Left lung (tissue), 10 donors: ENCODE data around the gene TMTC4. TPM values are rescaled to one million over a fixed set of nuclear protein-coding genes. Genes with fewer than 3 reads are reported as not detected.

Experiments used
- ATAC-seq: fragments of 200-7000 bp; cut with Tn5 transposase; one replicate; pipeline ENCODE4 v1.9.1; 2020; ENCODE audit warnings: moderate library complexity
- DNase-seq, 4 donors: peaks; one replicate each; pipeline ENCODE4 v3.0.0-alpha.2; 2013 to 2020
- H3K27ac ChIP-seq, 2 donors: fragments of 200-600 bp; sonication (generic) in 1 of 2; one replicate each; pipeline versions ENCODE4 v1.5.0 to v1.8.0; 2020 to 2021
- H3K27me3 ChIP-seq, 2 donors: fragments of 200-600 bp; sonication (generic) in 1 of 2; one replicate each; pipeline versions ENCODE4 v1.5.0 to v1.8.0; 2020 to 2021
- H3K36me3 ChIP-seq, 2 donors: fragments of 200-600 bp; sonication (generic) in 1 of 2; one replicate each; pipeline versions ENCODE4 v1.5.0 to v1.8.0; 2020 to 2021
- H3K4me1 ChIP-seq, 2 donors: fragments of 200-600 bp; one replicate each; pipeline ENCODE4 v1.8.0; 2021
- H3K4me3 ChIP-seq, 2 donors: fragments of 200-600 bp; sonication (generic) in 1 of 2; one replicate each; pipeline versions ENCODE4 v1.5.0 to v1.8.0; 2020 to 2021; ENCODE audit warnings: mild to moderate bottlenecking in 1 of 2
- H3K9me3 ChIP-seq, 2 donors: fragments of 200-600 bp; sonication (generic) in 1 of 2; one replicate each; pipeline versions ENCODE4 v1.5.0 to v1.8.0; 2020 to 2021
- intact Hi-C, 2 donors: fragments of 100-400 bp; cut with DNase I; formaldehyde crosslinking; loops; one replicate each; pipeline versions ENCODE4 v1.11.2 to v1.14.2; 2022
- polyA plus RNA-seq, 6 donors: library from polyadenylated mRNA; unstranded; fragments of 120-200 nt; gene quantifications; one replicate each; pipeline ENCODE4 v1.2.1, GENCODE V29; 2013; ENCODE audit not compliant: insufficient read length in 6 of 6
- total RNA-seq, 2 donors: library from RNA; stranded (reverse); fragmentation: NEBNext Ultra II Directional; extraction: Animal tissue kit (Norgen Biotek cat#: 25700); gene quantifications; one replicate each; pipeline ENCODE4 v1.2.1, GENCODE V29; 2021
- TF ChIP-seq, protein P1 (sequence below), 2 donors: fragments of 200-600 bp; sonication (generic) in 1 of 2; IDR thresholded peaks; one replicate each; pipeline versions ENCODE4 v1.5.0 to v1.8.0; 2021; ENCODE audit warnings: antibody characterized with exemption in 2 of 2
- donor health status: DM: no; HTN: yes; CAD: no.
- donor health status: DM: no; HTN: no; CAD: no.

The TMTC4 gene
- total and polyA plus RNA-seq, 8 donors: 13.7 to 30.2 (median 25.1) TPM

- TF ChIP-seq, protein P1, sequence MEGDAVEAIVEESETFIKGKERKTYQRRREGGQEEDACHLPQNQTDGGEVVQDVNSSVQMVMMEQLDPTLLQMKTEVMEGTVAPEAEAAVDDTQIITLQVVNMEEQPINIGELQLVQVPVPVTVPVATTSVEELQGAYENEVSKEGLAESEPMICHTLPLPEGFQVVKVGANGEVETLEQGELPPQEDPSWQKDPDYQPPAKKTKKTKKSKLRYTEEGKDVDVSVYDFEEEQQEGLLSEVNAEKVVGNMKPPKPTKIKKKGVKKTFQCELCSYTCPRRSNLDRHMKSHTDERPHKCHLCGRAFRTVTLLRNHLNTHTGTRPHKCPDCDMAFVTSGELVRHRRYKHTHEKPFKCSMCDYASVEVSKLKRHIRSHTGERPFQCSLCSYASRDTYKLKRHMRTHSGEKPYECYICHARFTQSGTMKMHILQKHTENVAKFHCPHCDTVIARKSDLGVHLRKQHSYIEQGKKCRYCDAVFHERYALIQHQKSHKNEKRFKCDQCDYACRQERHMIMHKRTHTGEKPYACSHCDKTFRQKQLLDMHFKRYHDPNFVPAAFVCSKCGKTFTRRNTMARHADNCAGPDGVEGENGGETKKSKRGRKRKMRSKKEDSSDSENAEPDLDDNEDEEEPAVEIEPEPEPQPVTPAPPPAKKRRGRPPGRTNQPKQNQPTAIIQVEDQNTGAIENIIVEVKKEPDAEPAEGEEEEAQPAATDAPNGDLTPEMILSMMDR (IDR thresholded peaks at IDR 0.05): peak in 1 of 2 donors; percentile 30
- intact Hi-C loops: no loop called here
- ATAC-seq (peak; percentile 97), DNase-seq (peak; percentile 95 to 100 (median 100))
- H3K27ac ChIP-seq: peak overlapping the region; percentile 82 to 85
- H3K4me1 ChIP-seq: peaks cover 6 to 16% of the 10 kb centered on the region in 2 donors
- H3K4me3 ChIP-seq: peak overlapping the region; percentile 70 to 78
- peaks cover 0 to 15% of the 10 kb centered on the region in 2 donors for H3K27me3 ChIP-seq
- no peaks in the 10 kb centered on the region for H3K9me3 ChIP-seq
- peaks cover 0 to 1% of the 10 kb centered on the region in 2 donors for H3K36me3 ChIP-seq
Measured at GRCh38 chr13:100674872-100675660, 471 bp upstream of the TMTC4 start.

DNA sequence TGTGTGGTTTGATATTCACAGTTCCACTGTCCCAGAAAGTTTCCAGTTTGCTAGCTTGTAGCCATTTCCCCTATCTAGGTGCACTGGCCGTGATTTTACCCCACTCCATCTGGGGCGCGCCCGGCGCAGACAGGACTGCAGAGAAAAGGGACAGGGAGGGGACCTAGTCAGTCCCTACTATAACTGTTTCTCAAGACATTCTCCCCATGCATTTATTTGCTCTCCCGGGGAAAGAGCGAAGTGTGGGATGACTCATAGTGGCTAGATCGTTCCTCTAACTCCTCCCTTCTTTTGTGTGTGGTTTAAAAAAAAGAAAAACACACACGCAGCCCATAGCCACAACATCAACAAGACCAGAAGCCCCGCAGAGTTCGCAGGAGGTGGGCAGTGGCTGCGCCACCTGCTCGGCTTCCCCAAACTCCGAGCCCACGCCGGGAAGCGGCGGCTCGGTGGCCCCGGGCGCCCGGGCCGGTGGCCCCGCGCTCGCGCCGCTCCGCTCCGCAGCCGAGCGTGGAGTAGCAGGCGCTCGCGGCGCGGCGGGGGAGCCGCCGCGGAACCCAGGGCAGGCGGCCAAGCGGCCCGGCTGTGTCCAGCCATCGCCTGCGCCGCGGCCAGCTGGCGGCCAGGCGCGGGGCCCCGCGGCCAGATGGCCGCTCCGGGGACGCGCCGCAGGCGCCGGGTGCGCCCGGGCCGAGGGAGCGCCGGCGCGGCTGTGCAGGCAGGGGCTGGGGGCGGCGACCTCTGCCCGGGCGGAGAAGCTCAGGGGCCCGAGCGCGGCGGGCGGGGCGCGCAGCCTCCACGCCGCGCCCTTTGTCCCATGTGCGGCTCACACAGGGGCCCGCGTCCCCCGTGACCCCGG lies 653 bp downstream of the TMTC4 start:
- Histone ChIP-seq H3K27me3 (peaks cover 0 to 15% of the 10 kb centered on the region in 2 donors), H3K36me3 (peaks cover 0 to 13% of the 10 kb centered on the region in 2 donors), H3K4me3 (peak overlapping the region; percentile 52 to 70), H3K9me3 (no peaks in the 10 kb centered on the region), H3K4me1 (peaks cover 6 to 16% of the 10 kb centered on the region in 2 donors), H3K27ac (peak overlapping the region; percentile 82 to 85)
- DNase-seq (peak in 3 of 4 donors; percentile 41 to 67 (median 49)), ATAC-seq (peak; percentile 52)
- intact Hi-C loops: no loop called here
- TF ChIP-seq, protein P1 (IDR thresholded peaks at IDR 0.05): no peak

DNA sequence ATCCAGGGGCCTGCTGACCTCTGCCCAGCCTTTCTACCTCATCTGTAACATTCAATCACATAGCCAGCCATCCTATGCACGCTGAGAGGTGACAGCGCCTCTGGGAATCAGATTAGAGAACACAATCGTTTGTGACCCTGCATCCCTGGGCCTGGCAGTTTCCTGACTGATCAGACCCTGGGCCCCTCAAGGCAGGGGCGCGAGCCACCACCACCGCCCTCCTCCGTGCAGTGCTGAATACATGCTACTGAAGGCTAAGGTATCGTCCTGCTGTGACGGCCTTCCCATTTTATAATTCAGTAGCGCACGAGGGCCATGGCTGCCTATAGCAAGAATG lies 1.3 kb downstream of the TMTC4 start:
- peak overlapping the region; percentile 24 to 70 for H3K4me3 ChIP-seq
- peaks cover 0 to 15% of the 10 kb centered on the region in 2 donors for H3K27me3 ChIP-seq
- peaks cover 0 to 16% of the 10 kb centered on the region in 2 donors for H3K36me3 ChIP-seq
- TF ChIP-seq, protein P1 (IDR thresholded peaks at IDR 0.05): no peak
- H3K27ac ChIP-seq: peak overlapping the region in 1 of 2 donors; percentile 82
- intact Hi-C loops: no loop called here
- no peak for ATAC-seq
- peaks cover 6 to 16% of the 10 kb centered on the region in 2 donors for H3K4me1 ChIP-seq
- H3K9me3 ChIP-seq: no peaks in the 10 kb centered on the region
- no peak for DNase-seq

DNA sequence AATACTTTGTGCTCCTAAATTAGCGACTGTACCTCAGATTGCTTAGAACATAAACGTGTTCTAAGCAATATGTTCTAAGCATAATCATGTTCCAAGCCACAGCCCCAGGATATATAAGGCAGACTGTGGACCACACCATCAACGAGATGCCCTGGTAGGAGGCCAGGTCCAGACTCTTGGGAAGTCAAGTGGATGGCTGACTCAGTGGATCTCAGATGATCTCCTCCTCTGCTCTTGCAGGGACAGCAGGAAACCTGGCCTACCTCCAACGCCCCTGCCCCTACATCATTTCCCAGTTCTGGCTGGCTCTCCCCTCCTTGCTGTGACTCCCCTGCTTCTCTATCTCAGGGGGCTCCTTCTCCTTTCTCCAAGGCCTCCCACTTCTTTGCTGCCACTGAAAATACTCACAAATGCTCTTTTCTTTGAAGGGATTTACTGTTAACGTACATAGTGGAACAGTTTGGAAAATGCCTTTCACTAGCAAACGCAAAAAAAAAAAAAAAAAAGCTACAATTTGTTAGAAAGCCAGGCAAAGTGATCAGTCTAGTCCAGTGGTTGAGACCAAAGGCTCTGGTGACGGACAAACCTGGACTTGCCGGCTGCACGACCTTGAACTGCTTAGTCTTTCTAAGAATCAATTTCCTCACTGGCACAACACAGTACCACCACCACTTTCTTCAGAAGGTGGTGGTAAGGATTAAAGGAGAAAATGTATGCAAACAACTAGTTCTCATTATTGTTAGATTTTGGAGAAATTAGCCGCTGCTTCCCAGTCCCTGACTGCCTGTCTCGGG lies 3.0 kb downstream of the TMTC4 start:
- Histone ChIP-seq H3K27me3 (peaks cover 0 to 15% of the 10 kb centered on the region in 2 donors), H3K27ac (no peak overlapping the region), H3K9me3 (no peaks in the 10 kb centered on the region), H3K4me3 (no peak overlapping the region), H3K36me3 (peaks cover 0 to 33% of the 10 kb centered on the region in 2 donors), H3K4me1 (peaks cover 6 to 16% of the 10 kb centered on the region in 2 donors)
- no peak for ATAC-seq
- TF ChIP-seq, protein P1 (IDR thresholded peaks at IDR 0.05): no peak
- no peak for DNase-seq
- intact Hi-C loops: no loop called here
